ENCODE measurements around the gene AGK. TPM values are rescaled to one million over a fixed set of nuclear protein-coding genes. Genes with fewer than 3 reads are reported as not detected.

The AGK gene
- total and polyA plus RNA-seq, 2 experiments from 2014 or later, result 18.3 to 24.1 TPM

DNA sequence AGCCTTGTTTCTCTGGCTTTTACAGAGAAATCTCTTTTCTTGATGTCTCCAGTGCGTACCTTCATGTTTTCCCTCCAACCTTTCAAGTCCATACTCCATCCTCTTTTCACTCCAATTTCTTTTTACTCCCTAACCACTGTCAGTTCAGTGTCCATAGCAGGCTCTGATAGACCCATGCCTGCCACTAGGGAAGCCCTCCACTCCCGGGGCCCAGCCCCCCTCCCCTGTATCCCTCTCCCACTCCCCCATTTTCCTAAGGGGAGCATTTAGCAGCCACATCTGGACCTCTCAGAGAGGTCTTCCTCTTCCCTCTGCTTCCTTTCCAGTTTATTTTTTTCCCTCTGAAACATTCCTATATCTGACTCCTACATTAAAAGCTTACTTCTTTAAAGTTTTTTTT lies 117.6 kb downstream of the AGK start:
- no peak for TF ChIP-seq EZH2 (IDR thresholded peaks at IDR 0.05; ENCODE audit: insufficient read depth, poor library complexity, severe bottlenecking)
- TF ChIP-seq EZH2phosphoT487 (IDR thresholded peaks at IDR 0.05; ENCODE audit: insufficient read depth, low read depth), result no peak
- DNase-seq, result no peak
- Histone ChIP-seq H3K9ac (no peak overlapping the region), H3K36me3 (ENCODE audit: low read depth) (no peaks in the 10 kb centered on the region), H2AFZ (no peak overlapping the region), H3K4me1 (ENCODE audit: insufficient read depth) (no peaks in the 10 kb centered on the region), H3K27me3 (replicated peaks; ENCODE audit: insufficient read depth) (no peaks in the 10 kb centered on the region), H3F3A (ENCODE audit: insufficient read depth) (no peaks in the 10 kb centered on the region), H3K9me2 (ENCODE audit: insufficient read depth) (no peaks in the 10 kb centered on the region), H3K4me3 (no peak overlapping the region), H3K79me2 (ENCODE audit: insufficient read depth) (no peaks in the 10 kb centered on the region), H3K9me3 (ENCODE audit: low read depth) (no peaks in the 10 kb centered on the region), H4K20me1 (ENCODE audit: insufficient read depth) (no peaks in the 10 kb centered on the region), H3K4me2 (ENCODE audit: unreplicated experiment) (no peak overlapping the region), H3K27ac (no peak overlapping the region)
- in situ Hi-C loops (cut with MboI), result no loop called here
- 77 to 80% methylated on average over 2 of the region's 2 CpGs for WGBS, 2 experiments (ENCODE audit: low coverage in 1 of 2, low lambda C conversion rate in 2 of 2, missing lambda C conversion rate in 2 of 2)

DNA sequence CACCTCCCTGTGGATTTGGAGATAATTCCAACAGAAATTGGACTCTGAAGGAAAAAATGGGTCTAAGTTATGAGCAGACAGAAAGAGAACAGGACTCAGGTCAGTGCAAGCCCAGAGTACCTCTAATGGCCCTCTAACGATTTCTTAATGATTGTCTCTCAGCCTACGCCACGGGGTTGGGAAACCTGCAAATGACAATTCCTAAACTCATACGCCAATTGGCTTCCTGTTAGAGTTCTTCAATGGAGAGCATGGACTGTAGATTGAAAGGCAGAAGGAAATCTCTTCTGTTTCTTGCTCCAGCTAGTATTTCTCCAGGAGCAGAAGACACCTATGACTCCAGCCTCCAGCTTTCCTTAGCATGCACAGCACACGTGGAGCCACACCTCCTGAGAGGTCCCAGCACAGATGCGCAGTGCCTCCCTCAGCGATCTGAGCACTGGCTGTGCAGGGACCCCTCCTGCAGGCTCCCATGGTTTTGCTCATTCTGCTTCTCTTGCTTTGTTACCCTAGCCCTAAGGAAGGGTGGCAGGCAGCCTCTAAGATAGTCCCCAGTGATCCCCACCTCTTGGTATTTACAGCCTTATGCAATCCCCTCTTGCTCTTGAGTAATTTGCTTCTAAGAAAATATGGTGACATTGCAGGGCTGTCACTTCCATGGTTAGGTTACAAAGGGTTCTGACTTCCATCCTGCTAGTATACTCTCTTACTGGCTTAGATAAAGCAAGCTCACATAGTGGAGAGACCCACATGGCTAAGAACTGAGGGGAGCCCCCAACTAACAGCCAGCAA lies 120.7 kb downstream of the AGK start:
- Histone ChIP-seq H3F3A (ENCODE audit: insufficient read depth) (no peaks in the 10 kb centered on the region), H3K9me3 (ENCODE audit: low read depth) (no peaks in the 10 kb centered on the region), H4K20me1 (ENCODE audit: insufficient read depth) (no peaks in the 10 kb centered on the region), H2AFZ (no peak overlapping the region), H3K27ac (no peak overlapping the region), H3K4me2 (ENCODE audit: unreplicated experiment) (no peak overlapping the region), H3K9ac (no peak overlapping the region), H3K4me1 (ENCODE audit: insufficient read depth) (no peaks in the 10 kb centered on the region), H3K9me2 (ENCODE audit: insufficient read depth) (no peaks in the 10 kb centered on the region), H3K4me3 (no peak overlapping the region), H3K79me2 (ENCODE audit: insufficient read depth) (no peaks in the 10 kb centered on the region), H3K27me3 (replicated peaks; ENCODE audit: insufficient read depth) (no peaks in the 10 kb centered on the region), H3K36me3 (ENCODE audit: low read depth) (no peaks in the 10 kb centered on the region)
- TF ChIP-seq EZH2 (IDR thresholded peaks at IDR 0.05; ENCODE audit: insufficient read depth, poor library complexity, severe bottlenecking) (no peak), EZH2phosphoT487 (IDR thresholded peaks at IDR 0.05; ENCODE audit: insufficient read depth, low read depth) (no peak)
- in situ Hi-C loops (cut with MboI), result no loop called here
- WGBS, 2 experiments (ENCODE audit: low coverage in 1 of 2, low lambda C conversion rate in 2 of 2, missing lambda C conversion rate in 2 of 2), result 90 to 93% methylated on average over 7 of the region's 7 CpGs
- no peak for DNase-seq

- H3K9me2 ChIP-seq (ENCODE audit: insufficient read depth), result no peaks in the 10 kb centered on the region
- 92 to 95% methylated on average over 3 of the region's 3 CpGs for WGBS, 2 experiments (ENCODE audit: low coverage in 1 of 2, low lambda C conversion rate in 2 of 2, missing lambda C conversion rate in 2 of 2)
- H3K79me2 ChIP-seq (ENCODE audit: insufficient read depth), result no peaks in the 10 kb centered on the region
- H3K9me3 ChIP-seq (ENCODE audit: low read depth), result no peaks in the 10 kb centered on the region
- no peaks in the 10 kb centered on the region for H3K4me1 ChIP-seq (ENCODE audit: insufficient read depth)
- no peak overlapping the region for H3K4me2 ChIP-seq (ENCODE audit: unreplicated experiment)
- in situ Hi-C loops (cut with MboI), result no loop called here
- no peaks in the 10 kb centered on the region for H3F3A ChIP-seq (ENCODE audit: insufficient read depth)
- H3K27ac ChIP-seq, result no peak overlapping the region
- no peak overlapping the region for H3K9ac ChIP-seq
- no peak overlapping the region for H2AFZ ChIP-seq
- H3K4me3 ChIP-seq, result no peak overlapping the region
- DNase-seq, result no peak
- no peaks in the 10 kb centered on the region for H3K27me3 ChIP-seq (replicated peaks; ENCODE audit: insufficient read depth)
- no peaks in the 10 kb centered on the region for H4K20me1 ChIP-seq (ENCODE audit: insufficient read depth)
- no peaks in the 10 kb centered on the region for H3K36me3 ChIP-seq (ENCODE audit: low read depth)
- TF ChIP-seq EZH2phosphoT487 (IDR thresholded peaks at IDR 0.05; ENCODE audit: insufficient read depth, low read depth), result no peak
- TF ChIP-seq EZH2 (IDR thresholded peaks at IDR 0.05; ENCODE audit: insufficient read depth, poor library complexity, severe bottlenecking), result no peak
Measured at GRCh38 chr7:141673346-141673745, 122.1 kb downstream of the AGK start.

- H3K4me1 ChIP-seq (ENCODE audit: insufficient read depth), result no peaks in the 10 kb centered on the region
- no peak overlapping the region for H3K4me2 ChIP-seq (ENCODE audit: unreplicated experiment)
- H3K27me3 ChIP-seq (replicated peaks; ENCODE audit: insufficient read depth), result no peaks in the 10 kb centered on the region
- WGBS, 2 experiments (ENCODE audit: low coverage in 1 of 2, low lambda C conversion rate in 2 of 2, missing lambda C conversion rate in 2 of 2), result 96 to 99% methylated on average over 5 of the region's 5 CpGs
- H3K4me3 ChIP-seq, result no peak overlapping the region
- in situ Hi-C loops (cut with MboI), result no loop called here
- no peaks in the 10 kb centered on the region for H3K9me3 ChIP-seq (ENCODE audit: low read depth)
- no peaks in the 10 kb centered on the region for H3K9me2 ChIP-seq (ENCODE audit: insufficient read depth)
- TF ChIP-seq EZH2phosphoT487 (IDR thresholded peaks at IDR 0.05; ENCODE audit: insufficient read depth, low read depth), result no peak
- TF ChIP-seq EZH2 (IDR thresholded peaks at IDR 0.05; ENCODE audit: insufficient read depth, poor library complexity, severe bottlenecking), result no peak
- no peaks in the 10 kb centered on the region for H3K36me3 ChIP-seq (ENCODE audit: low read depth)
- peak; percentile 6 for DNase-seq
- no peaks in the 10 kb centered on the region for H4K20me1 ChIP-seq (ENCODE audit: insufficient read depth)
- H3K9ac ChIP-seq, result no peak overlapping the region
- no peaks in the 10 kb centered on the region for H3F3A ChIP-seq (ENCODE audit: insufficient read depth)
- H3K79me2 ChIP-seq (ENCODE audit: insufficient read depth), result no peaks in the 10 kb centered on the region
- H3K27ac ChIP-seq, result no peak overlapping the region
- no peak overlapping the region for H2AFZ ChIP-seq
Measured at GRCh38 chr7:141674171-141674671, 123.0 kb downstream of the AGK start.
